ENCODE measurements around the gene MEPCE. TPM values are rescaled to one million over a fixed set of nuclear protein-coding genes. Genes with fewer than 3 reads are reported as not detected.
A peak's percentile ranks its signal among the peaks of the same experiment; 100 is the strongest.
"Not testable (repeated sequence)": the region's sequence is repeated elsewhere in the genome, so short reads cannot be mapped to it uniquely, and the experiment has no call there.

Gene MEPCE
- total RNA-seq, 2 donors from 2014 or later = 53.0 to 83.5 TPM

DNA sequence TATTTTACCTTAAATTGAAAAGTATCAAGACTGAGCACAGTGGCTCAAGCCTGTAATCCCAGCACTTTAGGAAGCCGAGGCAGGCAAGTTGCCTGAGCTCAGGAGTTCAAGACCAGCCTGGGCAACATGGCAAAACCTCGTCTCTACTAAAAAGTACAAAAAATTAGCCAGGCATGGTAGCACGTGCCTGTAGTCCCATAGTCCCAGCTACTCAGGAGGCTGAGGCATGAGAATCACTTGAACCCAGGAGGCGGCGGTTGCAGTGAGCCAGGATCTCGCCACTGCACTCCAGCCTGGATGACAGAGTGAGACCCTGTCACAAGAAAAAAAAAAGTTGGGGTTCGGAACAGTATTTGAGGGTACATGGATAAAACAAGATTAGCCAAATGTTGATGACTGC, 9.6 kb downstream of the MEPCE start:
- H3K36me3 Mint-ChIP-seq = peaks cover 19 to 20% of the 10 kb centered on the region in 2 donors
- H3K27ac Mint-ChIP-seq, H3K9me3 Mint-ChIP-seq, ATAC-seq: not testable (repeated sequence)
- peak in 1 of 2 donors; percentile 44 for DNase-seq (ENCODE audit: low spot score in 2 of 2)

DNA sequence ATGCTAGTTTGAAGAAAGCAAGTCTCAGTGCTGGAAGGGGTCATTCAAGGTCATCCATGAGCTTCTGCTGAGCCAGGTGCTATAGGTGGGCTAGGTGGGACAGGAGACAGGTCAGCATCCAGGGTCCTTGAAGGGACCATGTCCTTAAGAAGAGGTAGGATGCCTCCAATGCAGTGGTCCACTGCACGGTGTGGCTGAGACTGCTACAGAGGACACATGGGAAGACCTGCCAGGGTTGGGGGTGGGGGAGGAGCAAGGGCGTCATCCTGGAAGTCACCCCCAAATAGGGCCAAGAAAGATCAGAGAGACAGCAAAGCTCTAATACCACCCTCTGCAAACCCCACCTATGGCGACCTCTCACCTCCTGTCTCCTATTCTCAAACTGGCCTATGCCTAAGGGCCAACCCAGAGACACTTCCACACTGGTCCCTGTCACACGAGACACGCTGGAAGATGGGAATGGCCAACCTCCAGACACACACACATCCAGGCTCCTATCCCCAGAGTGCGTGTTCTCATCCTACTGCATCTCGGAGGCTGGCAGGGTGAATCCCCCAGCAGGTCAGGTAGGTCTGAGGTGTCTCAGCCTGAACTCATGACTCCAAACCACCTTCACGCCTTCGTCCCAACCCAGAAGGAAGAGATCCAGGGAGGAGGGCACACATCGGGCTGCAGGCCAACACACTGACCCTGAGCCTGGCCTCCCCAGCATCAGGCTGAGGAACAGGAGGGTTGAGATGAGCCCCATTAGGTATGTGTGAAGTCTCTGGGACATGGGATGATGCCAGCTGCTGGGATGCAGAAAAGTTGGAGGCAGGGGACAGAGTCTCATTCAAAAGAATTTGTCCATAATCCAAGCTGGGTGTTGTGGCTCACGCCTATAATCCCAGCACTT, 12.3 kb downstream of the MEPCE start:
- Mint-ChIP-seq H3K9me3 (no peaks in the 10 kb centered on the region), H3K27ac (peak overlapping the region in 1 of 2 donors; percentile 77), H3K36me3 (no peaks in the 10 kb centered on the region)
- ATAC-seq = peak in 1 of 2 donors; percentile 9
- peak in 1 of 2 donors; percentile 52 for DNase-seq (ENCODE audit: low spot score in 2 of 2)

GRCh38 chr7:100443096-100443840, 13.6 kb downstream of the MEPCE start:
- H3K27ac Mint-ChIP-seq = peak overlapping the region; percentile 19 to 84
- no peak for ATAC-seq
- no peaks in the 10 kb centered on the region for H3K9me3 Mint-ChIP-seq
- peak in 1 of 2 donors; percentile 42 for DNase-seq (ENCODE audit: low spot score in 2 of 2)
- no peaks in the 10 kb centered on the region for H3K36me3 Mint-ChIP-seq

DNA sequence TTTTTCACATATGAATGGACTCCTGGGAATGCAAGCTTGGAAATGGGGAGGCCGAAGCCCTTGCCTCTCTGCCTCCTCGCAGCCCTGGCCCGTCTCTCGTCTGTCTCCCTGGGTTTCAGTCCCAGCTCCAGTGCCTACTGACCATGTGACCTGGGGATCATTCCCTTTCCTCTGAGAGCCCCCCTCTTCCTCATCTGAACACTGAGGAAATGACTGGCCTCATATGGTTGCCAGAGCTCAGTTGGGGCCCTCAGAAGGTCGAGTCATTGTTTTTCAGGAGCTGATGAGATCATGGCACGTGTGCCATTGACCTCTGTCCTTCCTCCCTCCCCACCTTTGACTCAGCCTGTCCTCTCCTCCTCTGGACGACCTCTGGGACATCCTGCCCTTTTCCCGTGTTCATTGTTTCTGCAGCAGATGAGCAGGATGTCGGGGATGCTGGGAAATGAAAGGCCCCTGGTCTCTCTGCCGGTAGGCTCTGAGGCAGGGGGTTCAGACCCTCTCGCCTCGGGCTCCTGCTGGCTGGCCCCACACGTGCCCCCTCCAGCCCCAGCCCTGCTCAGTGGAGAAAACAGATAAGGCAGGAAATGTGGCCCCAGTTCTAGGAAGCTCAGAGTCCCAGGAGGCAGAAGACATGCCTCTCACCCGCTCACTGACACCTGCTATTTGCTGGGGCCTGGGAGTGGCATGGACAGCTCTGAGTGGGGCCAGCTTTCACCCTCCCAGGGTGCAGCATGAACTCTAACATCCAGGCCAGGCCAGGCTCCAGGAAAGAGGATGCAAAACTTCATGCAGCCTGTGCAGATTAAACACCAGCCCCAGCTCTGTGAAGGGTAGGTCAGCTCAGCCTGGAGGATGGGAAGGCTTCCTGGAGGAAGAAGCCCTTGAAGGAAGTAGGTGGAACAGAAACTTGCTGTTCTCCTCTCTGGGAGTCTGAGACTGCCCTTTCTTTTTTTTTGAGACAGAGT, 15.0 kb downstream of the MEPCE start:
- Mint-ChIP-seq H3K27ac (peak overlapping the region; percentile 50 to 84), H3K9me3 (no peaks in the 10 kb centered on the region), H3K36me3 (no peaks in the 10 kb centered on the region)
- ATAC-seq (peak; percentile 51 to 91), DNase-seq (ENCODE audit: low spot score in 2 of 2) (peak in 1 of 2 donors; percentile 53)

DNA sequence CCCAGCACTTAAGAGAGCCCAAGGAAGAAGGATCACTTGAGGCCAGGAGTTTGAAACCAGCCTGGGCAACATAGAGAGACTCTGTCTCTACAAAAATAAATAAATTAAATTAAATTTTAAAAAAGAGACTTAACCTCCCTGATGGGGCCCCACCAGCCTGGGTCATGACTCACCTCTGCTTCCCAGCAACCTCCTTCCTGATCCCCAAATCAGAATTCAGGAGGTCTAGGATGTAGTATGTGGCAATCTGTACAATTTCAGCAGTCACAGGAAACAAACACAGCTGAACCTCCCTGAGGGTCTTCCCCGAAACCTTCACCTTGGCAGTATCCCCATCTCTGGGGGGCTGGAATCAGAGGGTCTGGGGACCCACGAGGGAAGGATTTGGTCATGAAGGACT, 16.4 kb downstream of the MEPCE start:
- Mint-ChIP-seq H3K36me3 (no peaks in the 10 kb centered on the region), H3K9me3 (no peaks in the 10 kb centered on the region), H3K27ac (peak overlapping the region in 1 of 2 donors; percentile 28)
- ATAC-seq = no peak
- DNase-seq (ENCODE audit: low spot score in 2 of 2) = no peak

- not testable (repeated sequence) for H3K27ac Mint-ChIP-seq; H3K36me3 Mint-ChIP-seq; H3K9me3 Mint-ChIP-seq; DNase-seq (ENCODE audit: low spot score in 2 of 2); ATAC-seq
Observed at GRCh38 chr7:100447363-100447762, 17.7 kb downstream of the MEPCE start.

DNA sequence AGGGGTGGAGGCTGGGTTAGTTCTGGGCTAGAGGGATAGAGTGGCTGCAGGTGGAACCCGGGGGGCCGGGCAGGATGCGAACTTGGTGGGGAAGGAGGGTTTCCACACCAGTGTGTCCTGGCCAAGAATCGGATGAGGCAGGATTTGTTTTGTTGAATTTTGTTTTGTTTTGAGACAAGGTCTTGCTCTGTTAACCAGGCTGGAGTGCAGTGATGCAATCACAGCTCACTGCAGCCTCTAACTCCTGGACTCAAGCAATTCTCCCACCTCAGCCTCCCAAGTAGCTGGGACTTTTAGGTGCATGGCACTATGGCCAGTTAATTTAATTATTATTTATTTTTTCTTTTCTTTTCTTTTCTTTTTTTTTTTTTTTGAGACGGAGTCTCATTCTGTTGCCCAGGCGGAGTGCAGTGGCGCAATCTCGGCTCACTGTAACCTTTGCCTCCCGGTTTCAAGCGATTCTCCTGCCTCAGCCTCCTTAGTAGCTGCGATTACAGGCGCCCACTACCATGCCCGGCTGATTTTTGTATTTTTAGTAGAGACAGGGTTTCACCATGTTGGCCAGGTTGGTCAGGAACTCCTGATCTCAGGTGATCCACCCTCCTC, 19.7 kb downstream of the MEPCE start:
- DNase-seq (ENCODE audit: low spot score in 2 of 2) = no peak
- Mint-ChIP-seq H3K9me3 (no peaks in the 10 kb centered on the region), H3K27ac (no peak overlapping the region), H3K36me3 (no peaks in the 10 kb centered on the region)
- no peak for ATAC-seq

GRCh38 chr7:100452513-100452912, 22.9 kb downstream of the MEPCE start:
- DNase-seq (ENCODE audit: low spot score in 2 of 2) (no peak), ATAC-seq (no peak)
- no peaks in the 10 kb centered on the region for H3K36me3 Mint-ChIP-seq
- no peak overlapping the region for H3K27ac Mint-ChIP-seq
- no peaks in the 10 kb centered on the region for H3K9me3 Mint-ChIP-seq

GRCh38 chr7:100453854-100454253, 24.2 kb downstream of the MEPCE start:
- H3K9me3 Mint-ChIP-seq = not testable (repeated sequence)

GRCh38 chr7:100455206-100455605, 25.6 kb downstream of the MEPCE start:
- Mint-ChIP-seq H3K9me3 (no peaks in the 10 kb centered on the region), H3K36me3 (no peaks in the 10 kb centered on the region), H3K27ac (peak overlapping the region in 1 of 2 donors; percentile 12)
- DNase-seq (ENCODE audit: low spot score in 2 of 2) (no peak), ATAC-seq (no peak)

More at GRCh38 chr7:100453854-100454253, 24.2 kb downstream of the MEPCE start:
- ATAC-seq; DNase-seq (ENCODE audit: low spot score in 2 of 2); H3K36me3 Mint-ChIP-seq: not testable (repeated sequence)
- peak overlapping the region in 1 of 2 donors; percentile 9 for H3K27ac Mint-ChIP-seq

DNA sequence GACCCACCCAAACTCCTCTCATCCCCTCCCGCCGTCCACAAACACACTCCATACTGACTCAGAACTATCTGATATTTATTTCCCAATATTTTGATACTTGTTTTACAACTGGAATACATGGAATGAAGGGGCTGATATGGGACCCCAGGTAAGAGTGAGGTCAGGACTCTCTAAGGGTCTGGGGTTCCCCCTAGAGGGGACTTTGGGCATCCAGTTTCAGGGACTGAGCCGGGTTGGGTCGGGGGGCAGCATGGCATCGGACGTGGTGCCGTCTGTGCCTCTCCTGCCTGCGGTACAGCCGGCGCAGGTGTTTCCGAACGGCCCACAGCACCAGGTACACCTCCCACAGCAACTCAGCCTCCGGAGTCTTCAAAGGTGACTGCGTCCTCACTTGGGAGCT, 26.9 kb downstream of the MEPCE start:
- DNase-seq (ENCODE audit: low spot score in 2 of 2) (no peak), ATAC-seq (no peak)
- Mint-ChIP-seq H3K9me3 (no peaks in the 10 kb centered on the region), H3K27ac (no peak overlapping the region), H3K36me3 (no peaks in the 10 kb centered on the region)

GRCh38 chr7:100457033-100457432, 27.4 kb downstream of the MEPCE start:
- H3K27ac Mint-ChIP-seq = peak overlapping the region in 1 of 2 donors; percentile 73
- no peaks in the 10 kb centered on the region for H3K36me3 Mint-ChIP-seq
- ATAC-seq (no peak), DNase-seq (ENCODE audit: low spot score in 2 of 2) (no peak)
- no peaks in the 10 kb centered on the region for H3K9me3 Mint-ChIP-seq

- peak within 1 kb of the TSS; percentile 51 to 91 for H3K27ac Mint-ChIP-seq
- ATAC-seq (no peak), DNase-seq (ENCODE audit: low spot score in 2 of 2) (no peak)
- H3K36me3 Mint-ChIP-seq = no peaks in the 10 kb centered on the region
- no peaks in the 10 kb centered on the region for H3K9me3 Mint-ChIP-seq
Observed at GRCh38 chr7:100464210-100464660, 34.6 kb downstream of the MEPCE start, which contains the start of gene SPACDR. SPACDR (minus strand) TSS chr7:100464260; CDS start chr7:100464025, 235 bp downstream.

GRCh38 chr7:100464791-100465190, 35.2 kb downstream of the MEPCE start:
- Mint-ChIP-seq H3K36me3 (no peaks in the 10 kb centered on the region), H3K9me3 (no peaks in the 10 kb centered on the region), H3K27ac (peak overlapping the region; percentile 0 to 35)
- ATAC-seq (no peak), DNase-seq (ENCODE audit: low spot score in 2 of 2) (no peak)

DNA sequence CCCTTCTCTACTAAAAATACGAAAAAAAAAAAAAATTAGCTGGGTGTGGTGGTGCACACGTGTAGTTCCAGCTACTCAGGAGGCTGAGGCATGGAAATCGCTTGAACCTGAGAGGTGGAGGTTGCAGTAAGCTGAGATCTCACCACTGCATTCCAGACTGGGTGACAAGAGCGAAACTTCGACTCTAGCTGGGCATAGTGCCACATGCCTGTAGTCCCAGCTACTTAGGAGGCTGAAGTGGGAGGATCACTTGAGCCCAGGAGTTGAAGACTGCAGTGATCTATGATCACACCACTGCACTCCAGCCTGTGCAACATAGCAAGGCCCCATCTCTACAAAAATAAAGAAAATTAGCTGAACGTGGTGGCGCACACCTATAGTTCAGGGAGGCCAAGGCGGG, 35.7 kb downstream of the MEPCE start:
- no peak for ATAC-seq
- Mint-ChIP-seq H3K9me3 (no peaks in the 10 kb centered on the region), H3K27ac (no peak overlapping the region), H3K36me3 (no peaks in the 10 kb centered on the region)
- DNase-seq (ENCODE audit: low spot score in 2 of 2) = no peak

Data from activated naive CD4-positive, alpha-beta T cell treated with anti-CD3 and anti-CD28 coated beads, Interleukin-2, amount 50 U/mL, for 72 hours (primary cell).